Measurements from ENCODE around the gene SNAI3. TPM values are rescaled to one million over a fixed set of nuclear protein-coding genes. Genes with fewer than 3 reads are reported as not detected.

Gene SNAI3
- total RNA-seq, 1 donor from 2014 or later: not detected

DNA sequence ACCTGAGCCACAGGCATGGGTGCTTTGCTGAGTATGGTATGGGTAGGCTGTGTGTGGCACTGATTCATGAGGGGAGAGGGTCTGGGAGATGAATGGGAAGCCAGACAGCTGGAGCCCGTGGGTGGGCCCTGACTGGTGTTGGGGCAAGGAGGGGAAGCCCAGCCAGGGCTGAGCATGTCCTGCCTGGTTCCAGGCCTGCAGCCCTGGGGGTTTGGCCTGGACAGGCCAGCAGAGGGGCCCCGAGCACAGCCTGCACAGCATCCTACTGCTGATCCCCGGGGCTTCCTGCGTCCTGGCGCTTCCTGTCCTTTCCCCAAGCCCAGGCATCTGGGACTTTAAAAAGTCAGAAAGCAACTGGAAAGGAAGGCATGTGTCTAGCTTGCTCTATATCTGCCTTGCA, 18.8 kb downstream of the SNAI3 start:
- Histone ChIP-seq H3K27me3 (no peaks in the 10 kb centered on the region), H3K36me3 (no peaks in the 10 kb centered on the region), H3K27ac (no peak overlapping the region), H3K4me3 (no peak overlapping the region), H3K9me3 (no peaks in the 10 kb centered on the region), H3K4me1 (peaks cover 2% of the 10 kb centered on the region)
- no peak for DNase-seq (ENCODE audit: extremely low spot score in 2 of 2)
- intact Hi-C loops (cut with DNase I): no loop called here
- TF ChIP-seq POLR2A (IDR thresholded peaks at IDR 0.05) (no peak), POLR2AphosphoS5 (IDR thresholded peaks at IDR 0.05; ENCODE audit: insufficient read depth in 1 of 2, low read depth in 1 of 2) (no peak)
- TF ChIP-seq, protein P1, sequence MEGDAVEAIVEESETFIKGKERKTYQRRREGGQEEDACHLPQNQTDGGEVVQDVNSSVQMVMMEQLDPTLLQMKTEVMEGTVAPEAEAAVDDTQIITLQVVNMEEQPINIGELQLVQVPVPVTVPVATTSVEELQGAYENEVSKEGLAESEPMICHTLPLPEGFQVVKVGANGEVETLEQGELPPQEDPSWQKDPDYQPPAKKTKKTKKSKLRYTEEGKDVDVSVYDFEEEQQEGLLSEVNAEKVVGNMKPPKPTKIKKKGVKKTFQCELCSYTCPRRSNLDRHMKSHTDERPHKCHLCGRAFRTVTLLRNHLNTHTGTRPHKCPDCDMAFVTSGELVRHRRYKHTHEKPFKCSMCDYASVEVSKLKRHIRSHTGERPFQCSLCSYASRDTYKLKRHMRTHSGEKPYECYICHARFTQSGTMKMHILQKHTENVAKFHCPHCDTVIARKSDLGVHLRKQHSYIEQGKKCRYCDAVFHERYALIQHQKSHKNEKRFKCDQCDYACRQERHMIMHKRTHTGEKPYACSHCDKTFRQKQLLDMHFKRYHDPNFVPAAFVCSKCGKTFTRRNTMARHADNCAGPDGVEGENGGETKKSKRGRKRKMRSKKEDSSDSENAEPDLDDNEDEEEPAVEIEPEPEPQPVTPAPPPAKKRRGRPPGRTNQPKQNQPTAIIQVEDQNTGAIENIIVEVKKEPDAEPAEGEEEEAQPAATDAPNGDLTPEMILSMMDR (IDR thresholded peaks at IDR 0.05): no peak

DNA sequence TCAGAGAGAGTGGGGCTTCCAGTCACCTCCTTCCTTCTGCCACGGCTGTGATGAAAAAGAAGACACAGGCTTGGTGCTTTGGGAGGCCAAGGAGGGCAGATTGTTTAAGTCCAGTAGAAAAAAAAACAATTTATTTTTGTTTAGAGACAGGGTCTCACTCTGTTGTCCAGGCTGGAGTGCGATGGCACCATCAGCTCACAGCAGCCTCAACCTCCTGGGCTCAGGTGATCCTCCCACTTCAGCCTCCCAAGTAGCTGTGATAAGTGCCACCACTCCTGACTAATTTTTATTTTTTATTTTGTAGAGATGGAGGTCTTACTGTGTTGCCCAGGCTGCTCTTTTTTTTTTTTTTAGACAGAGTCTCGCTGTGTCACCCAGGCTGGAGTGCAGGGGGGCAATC, 20.7 kb downstream of the SNAI3 start:
- Histone ChIP-seq H3K9me3 (no peaks in the 10 kb centered on the region), H3K27ac (no peak overlapping the region), H3K4me3 (no peak overlapping the region), H3K27me3 (no peaks in the 10 kb centered on the region), H3K36me3 (no peaks in the 10 kb centered on the region), H3K4me1 (peaks cover 9% of the 10 kb centered on the region)
- no peak for DNase-seq (ENCODE audit: extremely low spot score in 2 of 2)
- intact Hi-C loops (cut with DNase I): no loop called here
- TF ChIP-seq, protein P1 (IDR thresholded peaks at IDR 0.05): no peak
- TF ChIP-seq POLR2AphosphoS5 (IDR thresholded peaks at IDR 0.05; ENCODE audit: insufficient read depth in 1 of 2, low read depth in 1 of 2): no peak
- no peak for TF ChIP-seq POLR2A (IDR thresholded peaks at IDR 0.05)

DNA sequence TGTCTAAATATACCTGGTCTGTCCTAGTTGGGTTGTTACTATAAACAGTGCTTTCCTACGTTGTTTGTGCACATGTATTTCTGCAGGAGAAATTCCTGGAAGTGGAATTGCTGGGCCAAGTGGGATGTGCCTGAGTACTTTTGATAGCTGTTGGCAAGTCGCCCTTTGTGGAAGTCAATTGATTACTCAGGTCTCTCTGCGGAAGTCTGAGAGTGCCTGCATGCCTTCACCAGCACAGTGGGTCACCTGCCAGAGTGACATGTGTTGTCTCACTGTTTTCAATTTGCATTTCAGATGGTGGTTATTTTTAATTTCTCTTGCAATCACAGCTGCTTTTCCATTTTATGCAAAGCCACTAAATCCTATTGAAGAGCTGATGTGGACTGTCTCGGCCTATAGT, 21.2 kb downstream of the SNAI3 start:
- no peak overlapping the region for H3K27ac ChIP-seq
- H3K36me3 ChIP-seq: no peaks in the 10 kb centered on the region
- DNase-seq (ENCODE audit: extremely low spot score in 2 of 2): no peak
- H3K4me3 ChIP-seq: no peak overlapping the region
- intact Hi-C loops (cut with DNase I): no loop called here
- peaks cover 9% of the 10 kb centered on the region for H3K4me1 ChIP-seq
- TF ChIP-seq, protein P1 (IDR thresholded peaks at IDR 0.05): no peak
- no peak for TF ChIP-seq POLR2A (IDR thresholded peaks at IDR 0.05)
- no peak for TF ChIP-seq POLR2AphosphoS5 (IDR thresholded peaks at IDR 0.05; ENCODE audit: insufficient read depth in 1 of 2, low read depth in 1 of 2)
- H3K9me3 ChIP-seq: no peaks in the 10 kb centered on the region
- no peaks in the 10 kb centered on the region for H3K27me3 ChIP-seq

DNA sequence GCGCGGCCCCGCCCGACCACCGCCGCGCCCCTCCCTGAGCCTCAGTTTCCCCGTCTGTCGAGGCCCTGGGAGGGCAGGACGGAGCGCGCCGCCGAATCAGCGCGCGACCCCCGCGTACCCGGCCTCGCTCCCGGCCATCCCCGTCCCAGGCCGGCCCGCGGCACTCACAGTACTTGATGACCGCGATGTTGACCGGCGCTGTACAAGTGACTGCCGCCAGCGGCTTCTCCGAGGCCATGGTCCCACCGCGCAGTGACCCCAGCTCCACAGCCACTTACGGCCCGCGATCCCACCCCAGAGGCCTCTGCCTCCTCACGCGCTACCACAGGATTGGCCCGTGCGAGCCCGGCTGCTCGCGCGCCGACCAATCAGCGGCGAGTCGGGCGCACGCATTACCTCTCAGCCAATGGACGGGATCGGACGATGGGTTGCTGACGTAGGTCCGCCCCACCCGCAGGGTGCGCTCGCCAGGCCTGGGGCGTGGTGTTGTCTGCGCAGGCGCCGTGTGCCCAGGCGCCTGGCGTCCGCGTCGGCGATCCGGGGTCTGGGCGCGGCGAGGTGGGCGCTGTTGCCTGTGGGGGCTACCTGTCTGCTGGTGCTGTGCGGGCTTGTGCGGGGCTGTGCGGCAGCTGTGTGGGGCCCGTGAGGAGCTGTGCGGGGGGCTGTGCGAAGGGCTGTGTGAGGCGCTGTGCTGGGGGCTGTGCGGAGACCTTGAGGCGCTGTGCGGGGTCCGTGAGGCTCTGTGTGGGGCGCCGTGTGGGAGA, 23.3 kb downstream of the SNAI3 start, which contains the start of gene MVD:
MVD (minus strand) TSS at position 249 of the 764 bp plus-strand sequence; CDS start at position 238, 11 bp downstream.
- Histone ChIP-seq H3K27ac (peak within 1 kb of the TSS; percentile 90), H3K9me3 (no peaks in the 10 kb centered on the region), H3K27me3 (no peaks in the 10 kb centered on the region), H3K36me3 (no peaks in the 10 kb centered on the region), H3K4me3 (peak within 1 kb of the TSS; percentile 73 to 82), H3K4me1 (peaks cover 9% of the 10 kb centered on the region)
- peak in 1 of 2 donors; percentile 98 for DNase-seq (ENCODE audit: extremely low spot score in 2 of 2)
- intact Hi-C loops (cut with DNase I): no loop called here
- TF ChIP-seq POLR2A (IDR thresholded peaks at IDR 0.05): peak in 1 of 2 donors; percentile 53
- TF ChIP-seq, protein P1 (IDR thresholded peaks at IDR 0.05): no peak
- TF ChIP-seq POLR2AphosphoS5 (IDR thresholded peaks at IDR 0.05; ENCODE audit: insufficient read depth in 1 of 2, low read depth in 1 of 2): peak; percentile 86 to 90

DNA sequence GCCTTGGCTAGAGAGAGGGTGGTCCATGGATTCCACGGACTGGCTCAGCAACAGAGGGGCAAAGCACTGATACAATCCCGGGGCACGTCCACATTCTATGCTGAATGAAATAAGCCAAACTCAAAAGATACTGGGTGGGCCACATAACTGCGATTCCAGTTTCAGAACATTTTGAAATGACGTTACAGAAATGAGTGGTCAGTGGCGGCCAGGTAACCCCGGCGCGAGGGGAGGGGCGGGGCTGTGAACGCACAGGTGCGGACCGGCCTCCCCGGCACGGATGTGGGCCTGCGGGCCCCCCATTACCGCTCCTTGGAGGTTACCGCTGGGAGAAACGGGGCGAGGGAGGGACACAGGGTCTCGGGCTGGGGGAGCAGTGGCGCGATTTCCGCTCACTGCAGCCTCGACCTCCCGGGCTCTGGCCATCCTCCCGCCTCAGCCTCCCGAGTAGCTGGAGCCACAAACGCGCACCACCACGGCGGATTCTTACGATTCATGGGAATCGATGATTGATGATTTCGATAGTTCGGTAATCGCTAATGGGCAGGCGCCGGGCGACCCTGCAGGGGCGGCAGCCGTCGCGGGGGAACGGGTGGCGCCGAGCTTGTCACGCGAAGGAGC, 24.0 kb downstream of the SNAI3 start:
- Histone ChIP-seq H3K27me3 (no peaks in the 10 kb centered on the region), H3K36me3 (no peaks in the 10 kb centered on the region), H3K27ac (peak overlapping the region; percentile 90), H3K9me3 (no peaks in the 10 kb centered on the region), H3K4me3 (peak overlapping the region; percentile 73 to 82), H3K4me1 (peaks cover 9% of the 10 kb centered on the region)
- intact Hi-C loops (cut with DNase I): no loop called here
- TF ChIP-seq, protein P1 (IDR thresholded peaks at IDR 0.05): no peak
- TF ChIP-seq POLR2A (IDR thresholded peaks at IDR 0.05) (no peak), POLR2AphosphoS5 (IDR thresholded peaks at IDR 0.05; ENCODE audit: insufficient read depth in 1 of 2, low read depth in 1 of 2) (no peak)
- no peak for DNase-seq (ENCODE audit: extremely low spot score in 2 of 2)
